ENCODE data around the gene FAM124B.

Gene FAM124B, protein sequence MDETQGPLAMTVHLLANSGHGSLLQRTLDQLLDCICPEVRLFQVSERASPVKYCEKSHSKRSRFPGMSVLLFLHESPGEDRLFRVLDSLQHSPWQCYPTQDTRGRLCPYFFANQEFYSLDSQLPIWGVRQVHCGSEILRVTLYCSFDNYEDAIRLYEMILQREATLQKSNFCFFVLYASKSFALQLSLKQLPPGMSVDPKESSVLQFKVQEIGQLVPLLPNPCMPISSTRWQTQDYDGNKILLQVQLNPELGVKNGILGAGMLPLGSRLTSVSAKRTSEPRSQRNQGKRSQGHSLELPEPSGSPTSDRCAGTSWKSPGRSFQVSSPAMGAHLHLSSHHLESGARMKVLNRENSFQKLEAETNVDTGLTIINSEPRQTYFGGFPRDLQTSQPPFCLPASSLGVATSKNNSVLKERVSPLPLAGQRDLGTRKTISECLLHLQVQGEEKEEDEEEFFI

DNA sequence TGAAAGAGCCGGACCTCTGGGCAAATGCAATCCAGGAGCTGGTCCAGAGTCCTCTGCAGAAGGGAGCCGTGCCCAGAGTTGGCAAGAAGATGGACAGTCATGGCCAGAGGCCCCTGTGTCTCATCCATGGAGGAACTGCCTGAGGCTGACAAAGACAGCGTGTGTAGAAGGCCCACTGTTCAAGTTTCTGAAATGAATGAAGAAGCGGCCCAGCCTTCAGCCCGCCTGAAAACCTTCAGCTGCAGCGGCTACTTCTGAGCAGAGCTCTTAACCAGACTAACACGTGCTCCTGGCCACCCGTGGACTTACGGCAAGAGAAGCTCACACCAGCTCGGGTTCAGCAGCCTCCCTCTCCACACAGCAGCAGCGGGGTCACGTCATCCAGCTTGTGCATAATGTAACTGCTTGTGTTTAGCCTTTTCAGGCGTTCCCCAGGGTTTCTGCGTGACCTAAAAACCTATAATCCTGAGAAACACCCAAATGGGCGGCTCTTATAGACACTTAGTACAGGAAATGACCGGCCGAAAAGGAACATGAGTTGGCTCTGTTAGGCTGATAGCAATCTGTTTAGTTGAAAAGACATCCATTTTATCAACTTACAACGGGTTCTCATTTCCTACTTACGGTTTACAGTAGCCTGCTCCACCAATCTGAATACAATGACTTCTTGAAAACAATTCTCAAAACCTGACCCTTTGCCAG lies at the start of gene FAM124B:
Gene FAM124B (minus strand): TSS at position 467 of the 702 bp plus-strand sequence. CDS start 339 bp downstream, at position 128.
- peak in 1 of 3 donors; percentile 4 for DNase-seq (ENCODE audit: low read depth in 3 of 3, low spot score in 1 of 3)

DNA sequence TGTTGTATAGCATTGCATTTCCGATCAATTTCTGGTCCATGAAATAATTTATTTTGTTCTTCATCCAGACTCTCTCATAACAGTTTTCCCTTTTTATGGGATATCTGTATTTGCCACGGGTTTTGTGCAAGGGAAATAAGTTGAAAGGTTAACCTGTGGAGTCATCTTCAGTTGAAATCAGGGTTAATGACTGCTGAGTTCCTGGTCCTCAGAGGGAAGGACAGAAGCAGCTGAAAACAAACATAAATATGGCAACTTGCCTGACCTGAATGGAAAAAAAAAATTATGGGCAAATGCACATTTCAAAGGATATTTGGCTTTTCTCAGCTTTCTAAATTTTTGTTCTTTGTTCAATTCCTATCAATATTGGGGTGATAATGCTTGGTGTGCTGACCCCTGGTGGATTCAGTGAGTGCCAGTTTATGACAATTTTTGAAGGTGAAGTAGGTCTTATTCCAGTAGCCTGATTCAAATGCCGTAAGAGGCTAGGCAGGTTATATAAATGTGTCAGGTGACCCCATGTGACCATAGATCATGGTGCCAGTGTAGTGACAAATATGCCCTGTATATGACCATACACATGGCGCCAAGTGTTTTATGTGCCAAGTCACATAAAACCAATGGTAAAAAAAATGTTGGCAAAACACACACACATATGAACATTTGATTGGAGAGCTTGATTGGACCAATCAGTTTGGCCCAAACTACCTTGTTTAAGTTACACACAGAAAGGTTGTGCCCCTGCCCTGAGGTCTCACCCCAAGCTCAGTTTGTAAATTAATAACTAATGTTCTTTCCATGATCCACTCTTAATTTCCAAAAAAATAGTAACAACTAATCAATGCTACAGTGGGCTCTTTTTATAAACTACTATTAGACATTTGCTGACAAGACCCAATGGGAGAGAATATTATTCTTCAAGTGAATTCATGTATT lies 47.6 kb upstream of the FAM124B start:
- no peak for DNase-seq (ENCODE audit: low read depth in 3 of 3, low spot score in 1 of 3)

DNA sequence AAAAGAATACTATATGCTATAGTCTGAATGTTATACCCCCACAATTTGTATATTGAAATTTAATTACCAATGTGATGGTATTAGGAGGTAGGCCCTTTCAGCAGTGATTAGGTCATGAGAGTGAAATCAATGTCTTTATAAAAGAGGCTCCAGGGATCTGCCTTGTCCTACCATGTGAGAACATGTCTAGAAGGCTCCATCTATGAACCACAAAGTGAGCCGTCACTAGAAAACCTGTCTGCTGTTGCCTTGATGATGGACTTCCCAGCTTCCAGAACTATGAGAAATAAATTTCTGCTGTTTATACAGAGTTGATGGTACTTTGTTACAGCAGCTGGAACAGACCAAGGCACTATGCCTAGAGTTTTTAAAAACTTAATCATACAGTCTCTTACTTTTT lies 46.3 kb upstream of the FAM124B start:
- DNase-seq (ENCODE audit: low read depth in 3 of 3, low spot score in 1 of 3): no peak

DNA sequence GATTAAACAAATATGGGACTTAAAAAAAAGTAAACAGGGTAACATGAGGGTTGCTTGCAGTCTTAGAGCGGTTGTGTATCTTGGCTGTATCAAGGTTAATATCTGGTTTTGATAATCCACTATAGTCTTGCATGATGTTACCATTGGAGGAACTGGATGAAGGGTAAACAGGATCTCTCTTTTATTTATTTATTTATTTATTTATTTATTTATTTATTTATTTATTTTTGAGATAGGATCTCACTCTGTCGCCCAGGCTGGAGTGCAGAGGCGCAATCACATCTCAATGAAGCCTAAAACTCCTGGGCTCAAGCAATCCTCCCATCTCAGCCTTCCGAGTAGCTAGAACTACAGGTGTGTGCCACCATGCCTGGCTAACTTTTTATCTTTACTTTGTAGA lies 42.9 kb upstream of the FAM124B start:
- DNase-seq (ENCODE audit: low read depth in 3 of 3, low spot score in 1 of 3): no peak

DNA sequence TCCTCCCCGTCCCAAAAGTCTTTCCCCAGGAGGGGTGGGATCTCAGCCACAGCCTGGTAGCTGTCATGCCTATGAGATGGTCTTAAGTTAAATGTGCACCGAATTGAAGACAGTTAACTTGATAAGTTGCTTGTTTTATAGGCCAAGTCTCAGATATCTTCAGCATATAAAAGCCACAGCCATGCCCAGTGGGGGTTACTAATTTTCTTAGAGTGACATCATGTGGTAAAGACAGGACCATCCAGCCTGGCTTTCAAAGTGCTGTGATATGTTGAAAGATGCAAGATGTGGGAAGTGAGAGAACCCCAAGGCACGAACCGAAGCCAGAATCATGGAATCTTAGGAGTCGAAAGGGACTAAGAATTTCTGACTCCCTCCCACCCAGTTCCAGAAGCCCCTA lies 42.1 kb upstream of the FAM124B start:
- DNase-seq (ENCODE audit: low read depth in 3 of 3, low spot score in 1 of 3): no peak

DNA sequence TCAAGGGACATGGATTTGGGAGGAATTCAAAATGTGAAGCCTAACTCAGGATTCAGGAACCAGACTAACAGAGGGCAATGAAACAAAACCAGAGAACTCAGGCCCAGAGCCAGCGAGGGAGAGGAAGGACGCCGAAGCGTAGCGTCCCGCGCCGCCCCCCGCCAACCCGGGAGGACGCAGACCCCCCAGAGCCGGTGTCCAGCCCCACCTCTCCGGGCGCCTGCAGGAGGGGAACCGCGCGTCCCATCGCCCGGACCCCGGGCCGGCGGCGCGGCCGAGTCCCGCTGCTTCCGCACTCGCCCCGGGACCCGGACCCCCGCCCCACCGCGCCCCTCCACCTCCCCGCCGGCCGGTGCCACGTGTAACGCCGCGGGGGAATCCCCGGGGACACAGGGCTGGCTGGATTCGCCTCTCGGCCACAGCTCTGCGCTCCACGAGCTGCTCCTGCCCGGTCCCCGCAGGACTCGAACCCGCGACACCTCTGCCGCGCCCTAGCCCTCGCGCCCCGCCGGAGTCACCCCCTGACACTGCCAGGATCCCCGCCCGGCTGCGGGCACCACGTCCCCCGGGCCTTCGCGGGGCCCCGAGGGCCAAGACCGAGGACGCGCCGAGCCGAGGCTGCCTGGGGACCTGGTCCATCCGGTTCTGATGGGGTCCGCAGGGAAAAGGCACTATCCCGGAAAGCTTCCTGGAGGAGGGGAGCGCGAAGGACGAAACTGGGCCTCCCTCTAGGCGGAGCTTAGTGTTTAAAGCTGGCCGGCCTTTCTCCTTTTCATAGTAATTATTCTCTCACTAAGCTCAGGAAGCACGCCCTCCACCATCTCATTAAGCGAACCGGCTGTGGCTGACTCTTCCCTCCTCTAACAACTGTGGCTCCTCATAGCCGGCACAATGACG lies 40.4 kb upstream of the FAM124B start:
- DNase-seq (ENCODE audit: low read depth in 3 of 3, low spot score in 1 of 3): no peak

DNA sequence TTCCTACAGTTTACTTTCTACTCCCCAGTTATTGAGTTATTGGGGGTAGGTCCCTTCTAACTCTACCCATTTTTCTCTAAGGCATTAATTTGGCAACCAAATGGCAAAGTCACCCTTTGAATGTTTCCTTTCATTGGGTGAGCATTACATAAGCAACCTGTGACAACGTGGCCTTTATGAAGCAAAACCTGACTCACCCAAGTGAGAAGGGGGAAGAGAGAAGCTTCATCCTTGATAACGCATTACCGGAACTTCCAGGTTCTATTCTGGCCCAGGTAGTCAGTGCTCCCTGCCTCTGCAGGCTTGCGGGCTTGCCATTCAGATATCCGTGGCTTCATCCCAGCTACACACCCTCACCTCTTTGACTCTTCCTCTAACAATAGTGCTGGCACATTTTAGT lies 39.1 kb upstream of the FAM124B start:
- DNase-seq (ENCODE audit: low read depth in 3 of 3, low spot score in 1 of 3): no peak

DNA sequence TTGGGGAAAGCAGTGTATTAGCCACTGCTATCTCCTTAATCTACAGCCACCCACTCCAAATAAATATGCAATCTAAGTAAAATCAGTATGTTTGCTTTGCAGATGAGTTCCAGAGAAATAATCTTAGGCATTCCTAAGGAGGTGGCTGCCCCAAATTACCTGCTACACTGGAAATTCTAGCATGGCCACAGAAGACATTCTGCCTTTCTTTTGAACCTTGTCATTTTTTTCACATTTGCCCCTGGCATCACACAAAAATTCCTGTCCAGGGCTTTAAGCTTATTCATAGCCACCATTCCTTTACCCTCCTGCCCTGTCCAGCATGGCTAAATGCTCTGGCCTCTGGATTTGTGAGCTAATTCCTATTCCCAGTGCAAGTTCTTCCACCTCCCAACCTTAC lies 36.8 kb upstream of the FAM124B start:
- DNase-seq (ENCODE audit: low read depth in 3 of 3, low spot score in 1 of 3): no peak

DNA sequence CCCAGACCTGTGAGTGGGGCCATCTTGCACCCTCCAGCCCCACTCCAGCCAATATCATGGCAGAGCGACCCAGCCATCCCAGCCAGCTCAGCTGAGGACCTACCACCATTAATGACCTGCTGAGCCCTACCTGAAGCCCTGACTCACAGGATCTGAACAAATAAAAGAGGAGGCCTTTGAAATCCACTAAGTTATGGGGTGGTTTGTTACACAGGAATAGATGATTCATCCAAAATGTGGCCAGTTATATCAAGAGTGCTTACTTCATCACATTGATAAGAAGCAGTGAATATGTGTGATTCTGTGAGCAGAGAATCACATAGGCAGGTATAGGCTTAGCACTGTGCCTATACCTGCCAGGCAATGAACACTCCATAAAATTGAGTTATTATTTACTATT lies 34.7 kb upstream of the FAM124B start:
- no peak for DNase-seq (ENCODE audit: low read depth in 3 of 3, low spot score in 1 of 3)

DNA sequence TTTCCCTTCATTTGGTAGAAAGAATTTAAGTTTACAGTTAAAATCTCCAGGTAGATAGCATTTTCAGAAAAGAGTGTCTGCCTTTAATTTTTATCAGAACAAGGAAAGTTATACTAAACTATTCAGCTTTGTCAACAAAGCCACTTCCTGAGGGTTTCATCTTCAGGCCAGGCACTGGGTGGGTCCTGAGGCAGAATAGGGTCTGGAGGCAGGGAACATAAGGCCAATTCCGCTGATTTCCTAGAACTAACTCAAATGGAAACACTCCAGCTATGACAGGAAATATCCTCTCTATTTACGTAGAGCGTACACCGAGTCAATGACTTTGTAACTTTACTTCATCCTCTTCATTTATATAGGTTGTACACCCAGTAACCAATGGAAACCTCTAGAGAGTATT lies 32.7 kb upstream of the FAM124B start:
- no peak for DNase-seq (ENCODE audit: low read depth in 3 of 3, low spot score in 1 of 3)

DNA sequence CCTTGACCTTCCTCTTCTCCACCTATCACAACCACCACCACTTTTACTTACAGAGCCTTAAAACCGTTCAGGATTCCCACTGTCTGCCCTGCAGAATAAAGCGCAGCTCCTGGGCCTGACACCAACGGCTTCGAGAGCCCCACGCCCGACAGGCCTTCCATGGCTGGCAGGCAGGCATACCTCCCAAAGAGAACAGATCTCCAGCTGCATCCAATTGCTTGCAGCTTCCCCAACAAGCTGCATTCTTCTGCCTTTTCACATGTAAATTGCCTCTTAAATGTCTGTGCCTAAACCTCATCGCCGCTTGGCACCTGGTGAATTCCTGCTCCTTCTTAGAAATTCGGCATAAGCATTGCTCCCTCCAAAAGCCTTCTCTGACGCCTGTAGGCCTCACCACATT lies 31.5 kb upstream of the FAM124B start:
- no peak for DNase-seq (ENCODE audit: low read depth in 3 of 3, low spot score in 1 of 3)

DNA sequence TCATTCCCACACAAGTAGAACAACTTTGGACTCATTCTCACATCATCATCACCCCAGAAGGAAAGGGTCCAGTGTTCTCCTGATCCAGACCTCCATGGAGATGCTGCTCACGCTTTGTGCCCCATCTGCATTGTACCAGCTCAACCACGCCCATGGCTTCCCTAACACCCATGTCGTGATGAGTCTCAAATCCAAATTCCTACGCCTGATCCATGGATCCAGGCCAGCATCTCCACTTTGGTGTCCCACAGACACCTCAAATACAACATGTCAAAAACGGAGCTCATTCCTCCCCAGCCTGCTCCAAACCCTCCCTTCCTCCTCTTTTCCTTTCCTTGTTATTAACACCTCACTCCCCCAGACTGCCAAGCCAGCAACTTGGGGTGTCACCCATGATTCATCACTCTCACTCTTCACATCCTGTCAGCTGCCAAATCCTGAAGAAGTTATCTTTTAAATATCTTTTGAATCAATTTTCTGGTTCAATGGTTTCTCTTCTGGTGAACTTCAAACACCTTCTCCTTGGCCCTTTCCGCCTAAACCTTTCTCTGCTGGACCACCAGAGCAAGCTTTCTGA lies 30.2 kb upstream of the FAM124B start:
- no peak for DNase-seq (ENCODE audit: low read depth in 3 of 3, low spot score in 1 of 3)

DNA sequence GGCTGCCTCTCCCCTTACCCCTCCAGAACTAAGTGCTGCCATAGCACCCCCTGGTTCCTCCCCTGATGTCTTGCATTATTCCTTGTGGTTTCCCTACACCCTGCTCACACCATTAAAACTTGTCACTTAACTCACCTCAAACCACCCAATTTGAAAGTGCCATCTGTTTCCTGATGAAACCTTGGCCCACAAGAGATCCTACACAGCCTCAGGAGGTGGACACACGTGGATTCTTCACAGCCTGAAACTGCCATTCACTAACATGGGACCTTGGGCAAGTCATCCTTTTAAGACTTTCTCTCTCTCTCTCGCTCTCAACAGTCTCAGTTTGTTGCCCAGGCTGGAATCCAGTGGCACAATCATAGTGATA lies 27.5 kb upstream of the FAM124B start:
- DNase-seq (ENCODE audit: low read depth in 3 of 3, low spot score in 1 of 3): no peak

DNA sequence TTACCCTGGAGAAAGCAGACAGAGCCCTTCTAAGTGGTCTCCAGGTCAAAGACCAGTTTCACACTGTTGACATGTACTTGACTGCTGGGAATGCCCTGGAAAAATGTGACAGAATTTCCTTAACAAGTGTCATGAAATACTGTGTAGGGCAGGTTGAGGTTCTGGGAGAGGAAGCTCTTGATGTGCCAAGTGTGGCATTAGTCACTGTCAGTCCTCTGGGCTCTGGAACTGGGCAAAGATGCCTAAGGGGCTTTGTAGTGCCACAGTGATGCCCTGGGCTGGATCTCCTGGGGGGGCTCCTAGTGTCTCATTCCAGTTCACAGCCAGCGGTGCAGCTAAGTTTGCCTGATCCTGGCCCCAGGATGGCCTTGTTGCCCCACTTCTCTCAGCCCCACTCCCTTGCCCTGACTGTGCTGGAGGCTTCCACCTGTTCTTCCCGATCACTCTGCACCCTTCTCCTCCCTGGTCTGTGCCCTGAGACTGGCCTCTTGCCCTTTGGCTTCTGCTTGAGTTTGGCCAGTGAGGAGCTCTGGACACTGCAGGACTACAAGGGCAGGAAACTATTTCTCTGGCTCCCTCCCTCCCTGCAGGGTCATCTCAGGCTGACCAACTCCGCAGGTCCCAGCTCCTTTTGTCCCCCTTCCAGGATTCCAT lies 27.0 kb upstream of the FAM124B start:
- no peak for DNase-seq (ENCODE audit: low read depth in 3 of 3, low spot score in 1 of 3)

DNA sequence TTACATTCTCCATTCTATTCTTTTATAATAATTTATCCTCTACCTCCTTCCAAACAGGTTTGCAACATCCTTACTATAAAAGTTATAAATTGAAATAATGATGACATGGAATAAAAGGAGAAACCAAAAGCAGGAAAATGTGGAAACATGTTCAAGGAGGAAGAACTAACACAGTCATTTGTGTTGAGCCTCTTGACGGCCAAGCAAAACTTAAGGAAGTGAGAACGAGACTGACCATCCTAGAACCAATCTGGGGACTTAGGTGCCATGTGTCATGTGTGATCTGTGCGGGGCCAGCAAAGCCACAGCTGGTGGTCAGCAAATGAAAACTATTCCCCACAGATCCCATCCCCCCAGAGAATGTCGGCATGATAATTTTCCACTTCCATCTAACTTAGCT lies 25.6 kb upstream of the FAM124B start:
- no peak for DNase-seq (ENCODE audit: low read depth in 3 of 3, low spot score in 1 of 3)

DNA sequence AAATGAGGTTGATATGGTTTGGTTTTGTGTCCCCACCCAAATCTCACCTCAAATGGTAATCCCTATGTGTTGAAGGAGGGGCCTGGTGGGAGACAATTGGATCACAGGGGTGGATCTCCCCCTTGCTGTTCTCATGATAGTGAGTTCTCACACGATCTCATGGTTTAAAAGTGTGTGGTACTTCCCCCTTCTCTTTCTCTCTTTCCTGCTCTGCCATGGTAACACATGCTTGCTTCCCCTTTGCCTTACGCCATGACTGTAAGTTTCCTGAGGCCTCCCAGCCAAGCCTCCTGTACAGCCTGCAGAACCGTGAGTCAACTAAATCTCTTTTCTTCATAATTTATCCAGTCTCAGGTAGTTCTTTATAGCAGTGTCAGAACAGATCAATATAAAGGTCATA lies 24.7 kb upstream of the FAM124B start:
- no peak for DNase-seq (ENCODE audit: low read depth in 3 of 3, low spot score in 1 of 3)

DNA sequence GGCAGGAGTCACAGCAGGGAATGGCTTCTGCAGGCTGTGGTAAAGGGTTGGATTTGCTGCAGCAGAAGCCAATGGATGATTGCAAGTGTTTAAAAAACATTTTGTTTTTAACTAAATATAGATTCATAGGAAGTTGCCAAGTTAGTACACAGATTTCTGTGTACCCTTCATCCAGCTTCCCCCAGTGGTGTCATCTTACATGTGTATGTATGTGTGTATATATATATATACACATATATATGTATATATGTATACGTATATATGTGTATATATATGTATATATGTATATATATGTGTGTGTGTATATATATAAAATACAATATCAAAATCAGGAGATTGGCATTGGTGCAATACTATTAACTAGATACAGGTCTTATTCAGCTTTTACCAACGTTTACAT lies 19.2 kb upstream of the FAM124B start:
- DNase-seq (ENCODE audit: low read depth in 3 of 3, low spot score in 1 of 3): no peak

DNA sequence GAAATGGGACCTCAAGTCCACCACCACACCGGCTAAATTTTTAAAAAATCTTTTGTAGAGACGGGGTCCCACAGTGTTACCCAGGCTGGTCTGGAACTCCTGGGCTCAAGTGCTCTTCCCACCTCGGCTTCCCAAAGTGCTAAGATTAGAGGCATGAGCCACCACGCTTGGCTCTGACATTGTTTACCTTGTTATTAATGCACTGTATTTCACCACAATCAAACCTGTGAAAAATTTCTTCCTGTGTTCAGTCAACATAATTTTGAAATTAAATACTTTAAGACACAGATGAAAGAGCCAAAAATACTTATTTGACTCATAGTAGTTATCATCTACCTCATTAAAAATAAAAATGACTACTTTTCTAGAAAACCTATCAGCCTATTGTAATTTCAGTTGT lies 16.0 kb upstream of the FAM124B start:
- DNase-seq (ENCODE audit: low read depth in 3 of 3, low spot score in 1 of 3): no peak

DNA sequence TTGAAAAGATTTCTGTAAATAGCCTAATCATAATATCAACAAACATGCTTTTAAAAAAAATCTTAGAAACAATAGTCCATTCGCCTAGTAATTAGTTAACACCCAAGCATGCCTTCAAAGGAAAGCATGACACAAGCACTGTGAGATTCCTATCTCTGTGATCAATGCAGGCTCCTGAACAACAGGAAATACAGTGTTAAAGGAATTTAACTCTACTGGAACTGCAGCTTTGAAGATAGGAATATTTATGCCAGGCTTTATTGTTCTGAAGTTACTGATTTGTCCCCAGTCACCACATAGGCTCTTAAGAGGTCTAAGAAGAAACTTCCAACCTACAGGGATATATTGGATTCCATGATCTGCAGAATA lies 15.4 kb upstream of the FAM124B start:
- no peak for DNase-seq (ENCODE audit: low read depth in 3 of 3, low spot score in 1 of 3)
